Measurements from ENCODE around the gene DLG2. TPM values are rescaled to one million over a fixed set of nuclear protein-coding genes. Genes with fewer than 3 reads are reported as not detected.

DLG2 gene
- polyA plus RNA-seq, 1 experiment, result 0.68 TPM

GRCh38 chr11:84901991-84902390, 725.2 kb downstream of the DLG2 start:
- no peaks in the 10 kb centered on the region for H3K27me3 ChIP-seq (ENCODE audit: control insufficient read depth, insufficient read depth, low read length)
- no peak for TF ChIP-seq CTCF (IDR thresholded peaks at IDR 0.05; ENCODE audit: low read depth, low read length)
- POLR2A ChIA-PET, result no interaction called here

GRCh38 chr11:84899740-84900139, 727.4 kb downstream of the DLG2 start:
- Histone ChIP-seq H3K4me3 (ENCODE audit: low read depth, low read length) (no peak overlapping the region), H3K9me3 (ENCODE audit: control insufficient read depth, insufficient read depth, low read length) (no peaks in the 10 kb centered on the region), H3K27ac (ENCODE audit: low read depth, low read length) (no peak overlapping the region), H3K27me3 (ENCODE audit: control insufficient read depth, insufficient read depth, low read length) (no peaks in the 10 kb centered on the region)
- POLR2A ChIA-PET, result no interaction called here
- TF ChIP-seq CTCF (IDR thresholded peaks at IDR 0.05; ENCODE audit: low read depth, low read length), result peak; percentile 49
- DNase-seq (ENCODE audit: low read depth, low spot score), result no peak
- CTCF ChIA-PET, result interaction anchor here (0.9 to 1.1 kb wide), 2 partner anchors 9 to 39 kb away, joined by 3 read pairs; no protein-coding TSS in a partner anchor

More at GRCh38 chr11:84901991-84902390, 725.2 kb downstream of the DLG2 start:
- CTCF ChIA-PET, result interaction anchor here (1.4 kb wide), 1 partner anchor 690 kb away, joined by 3 read pairs; no protein-coding TSS in a partner anchor
- Histone ChIP-seq H3K27ac (ENCODE audit: low read depth, low read length) (no peak overlapping the region), H3K4me3 (ENCODE audit: low read depth, low read length) (no peak overlapping the region), H3K9me3 (ENCODE audit: control insufficient read depth, insufficient read depth, low read length) (no peaks in the 10 kb centered on the region)
- DNase-seq (ENCODE audit: low read depth, low spot score), result peak; percentile 37

- CTCF ChIA-PET, result interaction anchor here (0.9 to 1.1 kb wide), 2 partner anchors 10 to 38 kb away, joined by 3 read pairs; no protein-coding TSS in a partner anchor
Measured at GRCh38 chr11:84899134-84899533, 728.0 kb downstream of the DLG2 start.

GRCh38 chr11:84894666-84895065, 732.5 kb downstream of the DLG2 start:
- POLR2A ChIA-PET, result no interaction called here
- Histone ChIP-seq H3K9me3 (ENCODE audit: control insufficient read depth, insufficient read depth, low read length) (no peaks in the 10 kb centered on the region), H3K4me3 (ENCODE audit: low read depth, low read length) (no peak overlapping the region), H3K27me3 (ENCODE audit: control insufficient read depth, insufficient read depth, low read length) (no peaks in the 10 kb centered on the region), H3K27ac (ENCODE audit: low read depth, low read length) (no peak overlapping the region)
- TF ChIP-seq CTCF (IDR thresholded peaks at IDR 0.05; ENCODE audit: low read depth, low read length), result no peak
- DNase-seq (ENCODE audit: low read depth, low spot score), result no peak
- CTCF ChIA-PET, result no interaction called here

More at GRCh38 chr11:84899134-84899533, 728.0 kb downstream of the DLG2 start:
- DNase-seq (ENCODE audit: low read depth, low spot score), result no peak
- no peak overlapping the region for H3K4me3 ChIP-seq (ENCODE audit: low read depth, low read length)
- POLR2A ChIA-PET, result no interaction called here
- no peaks in the 10 kb centered on the region for H3K27me3 ChIP-seq (ENCODE audit: control insufficient read depth, insufficient read depth, low read length)
- no peak overlapping the region for H3K27ac ChIP-seq (ENCODE audit: low read depth, low read length)
- TF ChIP-seq CTCF (IDR thresholded peaks at IDR 0.05; ENCODE audit: low read depth, low read length), result no peak
- H3K9me3 ChIP-seq (ENCODE audit: control insufficient read depth, insufficient read depth, low read length), result no peaks in the 10 kb centered on the region

- no peak overlapping the region for H3K27ac ChIP-seq (ENCODE audit: low read depth, low read length)
- ChIA-PET POLR2A (no interaction called here), CTCF (no interaction called here)
- no peak for DNase-seq (ENCODE audit: low read depth, low spot score)
- no peak overlapping the region for H3K4me3 ChIP-seq (ENCODE audit: low read depth, low read length)
- no peak for TF ChIP-seq CTCF (IDR thresholded peaks at IDR 0.05; ENCODE audit: low read depth, low read length)
- no peaks in the 10 kb centered on the region for H3K27me3 ChIP-seq (ENCODE audit: control insufficient read depth, insufficient read depth, low read length)
- H3K9me3 ChIP-seq (ENCODE audit: control insufficient read depth, insufficient read depth, low read length), result no peaks in the 10 kb centered on the region
Measured at GRCh38 chr11:84890676-84891075, 736.5 kb downstream of the DLG2 start.
